CD8-positive, alpha-beta memory T cell (primary cell): Measurements from ENCODE around the gene CACNA1D. TPM values are rescaled to one million over a fixed set of nuclear protein-coding genes. Genes with fewer than 3 reads are reported as not detected.

ENCODE experiments used
- CTCF ChIA-PET: fragments of 350-600 bp; sonication (Branson Sonifier 250); formaldehyde crosslinking; loops from one replicate; lab custom pipeline; 2021; ENCODE audit warnings: antibody characterized with exemption; lab: Charles Lee
- POLR2A ChIA-PET: fragments of 350-600 bp; sonication (Branson Sonifier 250); formaldehyde crosslinking; loops from one replicate; lab custom pipeline; 2021; ENCODE audit warnings: antibody characterized with exemption; lab: Charles Lee
- DNase-seq, 5 donors: peaks; one replicate each; pipeline versions ENCODE4 v3.0.0 to v3.0.0-alpha.2; 2020 to 2022; ENCODE audit warnings: mixed read lengths in 1 of 5
- H3K27ac ChIP-seq: one replicate; pipeline ENCODE4 v1.7.0; 2013; ENCODE audit warnings: low read depth, mild to moderate bottlenecking, low read length, moderate library complexity
- H3K27me3 ChIP-seq: 2 replicates; pipeline ENCODE4 v1.7.0; 2013; ENCODE audit warnings: low read length, mild to moderate bottlenecking; ENCODE audit not compliant: insufficient read depth, poor library complexity, severe bottlenecking
- H3K36me3 ChIP-seq: 2 replicates; pipeline ENCODE4 v1.7.0; 2013; ENCODE audit warnings: mild to moderate bottlenecking, low read length, moderate library complexity; ENCODE audit not compliant: insufficient read depth
- H3K4me1 ChIP-seq: 2 replicates; pipeline ENCODE4 v1.7.0; 2013; ENCODE audit warnings: mild to moderate bottlenecking, low read length, moderate library complexity; ENCODE audit not compliant: insufficient read depth
- H3K4me3 ChIP-seq: 2 replicates; pipeline ENCODE4 v1.7.0; 2013; ENCODE audit warnings: mild to moderate bottlenecking, low read length
- H3K9me3 ChIP-seq: 2 replicates; pipeline ENCODE4 v1.7.0; 2013; ENCODE audit warnings: mild to moderate bottlenecking, low read length
- H3K27ac Mint-ChIP-seq, 8 donors: one replicate each; pipeline ENCODE4 v1.8.0; 2020 to 2021; ENCODE audit warnings: mixed read lengths in 8 of 8, mild to moderate bottlenecking in 6 of 8, inconsistent platforms in 3 of 8, moderate library complexity in 3 of 8
- H3K27me3 Mint-ChIP-seq, 2 donors: one replicate each; pipeline ENCODE4 v1.8.0; 2020 to 2021; ENCODE audit warnings: mixed read lengths in 2 of 2, mild to moderate bottlenecking in 1 of 2, moderate library complexity in 1 of 2
- H3K36me3 Mint-ChIP-seq, 3 donors: one replicate each; pipeline ENCODE4 v1.8.0; 2020 to 2021; ENCODE audit warnings: mixed read lengths in 3 of 3, inconsistent platforms in 1 of 3, mild to moderate bottlenecking in 1 of 3
- H3K4me1 Mint-ChIP-seq, 3 donors: one replicate each; pipeline ENCODE4 v1.8.0; 2020 to 2021; ENCODE audit warnings: mixed read lengths in 3 of 3, inconsistent platforms in 1 of 3, mild to moderate bottlenecking in 1 of 3
- H3K4me3 Mint-ChIP-seq, 7 donors: one replicate each; pipeline ENCODE4 v1.8.0; 2020 to 2021; ENCODE audit warnings: mixed read lengths in 7 of 7, mild to moderate bottlenecking in 6 of 7, moderate library complexity in 4 of 7, inconsistent platforms in 2 of 7
- H3K9me3 Mint-ChIP-seq, 5 donors: one replicate each; pipeline ENCODE4 v1.8.0; 2020 to 2022; ENCODE audit warnings: mixed read lengths in 5 of 5, mild to moderate bottlenecking in 3 of 5, moderate library complexity in 2 of 5, inconsistent platforms in 1 of 5
- polyA plus RNA-seq: library from polyadenylated mRNA; unstranded; fragments of 300-500 nt; fragmentation: Illumina TruSeq; gene quantifications from one replicate; pipeline ENCODE4 v1.2.3, GENCODE V29; 2021
- total RNA-seq, 2 experiments: library from RNA; stranded (reverse); gene quantifications; one replicate each; pipeline ENCODE4 v1.2.3, GENCODE V29; 2021

CACNA1D gene
- total and polyA plus RNA-seq, 3 experiments from 2014 or later = 0.02 to 0.78 (median 0.26) TPM

- H3K27ac Mint-ChIP-seq = no peak overlapping the region
- H3K4me3 Mint-ChIP-seq = no peak overlapping the region
- Histone ChIP-seq H3K4me3 (no peak overlapping the region), H3K9me3 (no peaks in the 10 kb centered on the region), H3K36me3 (no peaks in the 10 kb centered on the region), H3K27me3 (no peaks in the 10 kb centered on the region), H3K4me1 (no peaks in the 10 kb centered on the region), H3K27ac (no peak overlapping the region)
- H3K4me1 Mint-ChIP-seq = no peaks in the 10 kb centered on the region
- CTCF ChIA-PET = interaction anchor here (1.2 kb wide), 1 partner anchor 15 kb away, joined by 3 read pairs; no protein-coding TSS in a partner anchor
- POLR2A ChIA-PET = no interaction called here
- DNase-seq = no peak
- peaks cover 3 to 4% of the 10 kb centered on the region in 2 donors for H3K27me3 Mint-ChIP-seq
- H3K36me3 Mint-ChIP-seq = no peaks in the 10 kb centered on the region
- no peaks in the 10 kb centered on the region for H3K9me3 Mint-ChIP-seq
Measured at GRCh38 chr3:53824795-53825194, 330.4 kb downstream of the CACNA1D start.

- CTCF ChIA-PET = interaction anchor here (1.2 kb wide), 1 partner anchor 17 kb away, joined by 3 read pairs; no protein-coding TSS in a partner anchor
- Histone ChIP-seq H3K4me1 (no peaks in the 10 kb centered on the region), H3K4me3 (no peak overlapping the region), H3K36me3 (no peaks in the 10 kb centered on the region), H3K27me3 (no peaks in the 10 kb centered on the region), H3K27ac (no peak overlapping the region), H3K9me3 (no peaks in the 10 kb centered on the region)
- H3K9me3 Mint-ChIP-seq = no peaks in the 10 kb centered on the region
- no peaks in the 10 kb centered on the region for H3K4me1 Mint-ChIP-seq
- DNase-seq = no peak
- H3K27ac Mint-ChIP-seq = no peak overlapping the region
- H3K4me3 Mint-ChIP-seq = no peak overlapping the region
- POLR2A ChIA-PET = no interaction called here
- H3K27me3 Mint-ChIP-seq = peaks cover 3 to 4% of the 10 kb centered on the region in 2 donors
- no peaks in the 10 kb centered on the region for H3K36me3 Mint-ChIP-seq
Measured at GRCh38 chr3:53826048-53826447, 331.6 kb downstream of the CACNA1D start.

- Histone ChIP-seq H3K36me3 (no peaks in the 10 kb centered on the region), H3K27me3 (no peaks in the 10 kb centered on the region), H3K27ac (no peak overlapping the region), H3K9me3 (no peaks in the 10 kb centered on the region), H3K4me1 (no peaks in the 10 kb centered on the region), H3K4me3 (no peak overlapping the region)
- Mint-ChIP-seq H3K9me3 (no peaks in the 10 kb centered on the region), H3K36me3 (no peaks in the 10 kb centered on the region), H3K27ac (no peak overlapping the region), H3K27me3 (no peaks in the 10 kb centered on the region), H3K4me1 (no peaks in the 10 kb centered on the region), H3K4me3 (no peak overlapping the region)
- ChIA-PET CTCF (no interaction called here), POLR2A (no interaction called here)
- DNase-seq = no peak
Measured at GRCh38 chr3:53828581-53828980, 334.2 kb downstream of the CACNA1D start.

GRCh38 chr3:53829605-53830004, 335.2 kb downstream of the CACNA1D start:
- Mint-ChIP-seq H3K27me3 (no peaks in the 10 kb centered on the region), H3K4me1 (no peaks in the 10 kb centered on the region), H3K4me3 (no peak overlapping the region), H3K36me3 (no peaks in the 10 kb centered on the region), H3K9me3 (no peaks in the 10 kb centered on the region), H3K27ac (no peak overlapping the region)
- CTCF ChIA-PET = no interaction called here
- H3K27me3 ChIP-seq = no peaks in the 10 kb centered on the region
- POLR2A ChIA-PET = no interaction called here
- H3K9me3 ChIP-seq = no peaks in the 10 kb centered on the region
- DNase-seq = no peak
- H3K4me3 ChIP-seq = no peak overlapping the region
- H3K27ac ChIP-seq = no peak overlapping the region
- no peaks in the 10 kb centered on the region for H3K36me3 ChIP-seq
- no peaks in the 10 kb centered on the region for H3K4me1 ChIP-seq

- H3K9me3 ChIP-seq = no peaks in the 10 kb centered on the region
- no peaks in the 10 kb centered on the region for H3K36me3 Mint-ChIP-seq
- no peak overlapping the region for H3K4me3 ChIP-seq
- no peak overlapping the region for H3K4me3 Mint-ChIP-seq
- no peaks in the 10 kb centered on the region for H3K27me3 Mint-ChIP-seq
- H3K27me3 ChIP-seq = no peaks in the 10 kb centered on the region
- H3K27ac Mint-ChIP-seq = no peak overlapping the region
- H3K4me1 Mint-ChIP-seq = no peaks in the 10 kb centered on the region
- CTCF ChIA-PET = no interaction called here
- no peaks in the 10 kb centered on the region for H3K4me1 ChIP-seq
- H3K36me3 ChIP-seq = no peaks in the 10 kb centered on the region
- no peak for DNase-seq
- no peak overlapping the region for H3K27ac ChIP-seq
- POLR2A ChIA-PET = no interaction called here
- H3K9me3 Mint-ChIP-seq = no peaks in the 10 kb centered on the region
Measured at GRCh38 chr3:53830944-53831343, 336.5 kb downstream of the CACNA1D start.

- CTCF ChIA-PET = no interaction called here
- H3K27ac Mint-ChIP-seq = peak overlapping the region in 1 of 8 donors; percentile 10
- Histone ChIP-seq H3K4me3 (no peak overlapping the region), H3K36me3 (no peaks in the 10 kb centered on the region), H3K9me3 (no peaks in the 10 kb centered on the region), H3K27me3 (no peaks in the 10 kb centered on the region), H3K4me1 (no peaks in the 10 kb centered on the region), H3K27ac (no peak overlapping the region)
- no peak for DNase-seq
- no peak overlapping the region for H3K4me3 Mint-ChIP-seq
- no peaks in the 10 kb centered on the region for H3K4me1 Mint-ChIP-seq
- H3K27me3 Mint-ChIP-seq = peaks cover 2 to 3% of the 10 kb centered on the region in 2 donors
- H3K9me3 Mint-ChIP-seq = no peaks in the 10 kb centered on the region
- POLR2A ChIA-PET = no interaction called here
- no peaks in the 10 kb centered on the region for H3K36me3 Mint-ChIP-seq
Measured at GRCh38 chr3:53833053-53833645, 338.7 kb downstream of the CACNA1D start.

- H3K36me3 Mint-ChIP-seq = no peaks in the 10 kb centered on the region
- no peak overlapping the region for H3K27ac Mint-ChIP-seq
- Histone ChIP-seq H3K9me3 (no peaks in the 10 kb centered on the region), H3K36me3 (no peaks in the 10 kb centered on the region), H3K27me3 (no peaks in the 10 kb centered on the region), H3K4me3 (no peak overlapping the region), H3K27ac (no peak overlapping the region), H3K4me1 (no peaks in the 10 kb centered on the region)
- ChIA-PET POLR2A (no interaction called here), CTCF (no interaction called here)
- no peak for DNase-seq
- H3K9me3 Mint-ChIP-seq = no peaks in the 10 kb centered on the region
- peaks cover 3 to 7% of the 10 kb centered on the region in 2 donors for H3K27me3 Mint-ChIP-seq
- H3K4me1 Mint-ChIP-seq = no peaks in the 10 kb centered on the region
- H3K4me3 Mint-ChIP-seq = no peak overlapping the region
Measured at GRCh38 chr3:53833700-53834099, 339.3 kb downstream of the CACNA1D start.

- Histone ChIP-seq H3K27ac (no peak overlapping the region), H3K27me3 (no peaks in the 10 kb centered on the region), H3K36me3 (no peaks in the 10 kb centered on the region), H3K4me1 (no peaks in the 10 kb centered on the region), H3K9me3 (no peaks in the 10 kb centered on the region), H3K4me3 (no peak overlapping the region)
- DNase-seq = no peak
- H3K36me3 Mint-ChIP-seq = no peaks in the 10 kb centered on the region
- H3K9me3 Mint-ChIP-seq = no peaks in the 10 kb centered on the region
- H3K27me3 Mint-ChIP-seq = peaks cover 3 to 10% of the 10 kb centered on the region in 2 donors
- no peak overlapping the region for H3K27ac Mint-ChIP-seq
- POLR2A ChIA-PET = no interaction called here
- CTCF ChIA-PET = no interaction called here
- H3K4me1 Mint-ChIP-seq = no peaks in the 10 kb centered on the region
- no peak overlapping the region for H3K4me3 Mint-ChIP-seq
Measured at GRCh38 chr3:53834429-53835095, 340.2 kb downstream of the CACNA1D start.
